Mucosa of rectum (tissue), 2 donors: ENCODE results near the gene POLR3GL.

ENCODE experiments used
- H3K27ac ChIP-seq, 2 donors: one replicate each; pipeline ENCODE4 v1.7.0; 2013; ENCODE audit warnings: inconsistent platforms in 2 of 2, low read depth in 2 of 2, low read length in 2 of 2
- H3K27me3 ChIP-seq, 2 donors: one replicate each; pipeline ENCODE4 v1.7.0; 2013; ENCODE audit warnings: low read length in 2 of 2; ENCODE audit not compliant: control insufficient read depth in 2 of 2, insufficient read depth in 2 of 2
- H3K36me3 ChIP-seq, 2 donors: one replicate each; pipeline ENCODE4 v1.7.0; 2013; ENCODE audit warnings: low read length in 2 of 2; ENCODE audit not compliant: control insufficient read depth in 2 of 2, insufficient read depth in 2 of 2
- H3K4me1 ChIP-seq, 2 donors: one replicate each; pipeline ENCODE4 v1.7.0; 2013; ENCODE audit warnings: low read length in 2 of 2, mild to moderate bottlenecking in 1 of 2; ENCODE audit not compliant: control insufficient read depth in 2 of 2, insufficient read depth in 2 of 2
- H3K4me3 ChIP-seq, 2 donors: one replicate each; pipeline ENCODE4 v1.7.0; 2013; ENCODE audit warnings: low read length in 2 of 2
- H3K9ac ChIP-seq, 2 donors: one replicate each; pipeline ENCODE4 v1.7.0; 2013; ENCODE audit warnings: low read length in 2 of 2, low read depth in 1 of 2, mild to moderate bottlenecking in 1 of 2
- H3K9me3 ChIP-seq, 2 donors: one replicate each; pipeline ENCODE4 v1.7.0; 2013; ENCODE audit warnings: low read length in 2 of 2; ENCODE audit not compliant: control insufficient read depth in 2 of 2
- donor health status: healthy.
- donor health status: Normal muscosa, but diverticular disease.

POLR3GL gene

DNA sequence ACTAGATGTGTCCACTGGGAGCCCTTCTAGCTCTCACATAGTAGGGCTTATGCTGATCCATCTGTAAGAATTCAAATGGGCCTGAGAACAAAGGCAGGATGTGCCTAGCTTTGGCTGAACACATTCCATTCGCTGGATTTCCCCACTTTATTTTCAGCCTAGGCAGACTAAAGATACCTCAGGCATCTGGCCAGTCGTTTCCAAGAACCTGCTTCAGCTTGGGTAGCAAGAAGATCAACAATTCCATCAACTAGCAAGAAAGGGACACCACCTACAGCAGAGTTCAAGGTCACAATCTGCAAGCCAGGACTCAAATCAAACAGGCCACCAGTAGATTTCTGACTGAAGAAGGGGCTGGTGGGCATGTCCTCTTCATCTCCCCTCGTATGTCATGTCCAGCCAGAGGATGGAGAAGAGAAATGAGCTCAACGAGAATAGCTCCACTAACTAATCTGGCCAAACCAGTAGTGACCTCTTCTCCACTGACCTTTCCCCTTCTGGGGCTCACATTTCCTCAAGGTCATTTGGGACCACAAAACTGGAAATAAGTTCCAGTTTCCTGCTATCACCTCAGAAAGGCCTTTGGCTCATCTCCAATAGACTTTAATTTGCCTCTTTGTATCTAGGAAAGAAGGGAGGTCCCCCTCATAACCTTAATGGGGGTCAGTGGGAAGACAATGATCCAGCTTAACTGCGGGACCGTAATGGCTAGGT lies 17.7 kb downstream of the POLR3GL start:
- no peaks in the 10 kb centered on the region for H3K27me3 ChIP-seq
- no peak overlapping the region for H3K9ac ChIP-seq
- H3K4me3 ChIP-seq = no peak overlapping the region
- peak overlapping the region; percentile 61 to 97 for H3K27ac ChIP-seq
- H3K36me3 ChIP-seq = no peaks in the 10 kb centered on the region
- H3K9me3 ChIP-seq = no peaks in the 10 kb centered on the region
- H3K4me1 ChIP-seq = peaks cover 69 to 80% of the 10 kb centered on the region in 2 donors

DNA sequence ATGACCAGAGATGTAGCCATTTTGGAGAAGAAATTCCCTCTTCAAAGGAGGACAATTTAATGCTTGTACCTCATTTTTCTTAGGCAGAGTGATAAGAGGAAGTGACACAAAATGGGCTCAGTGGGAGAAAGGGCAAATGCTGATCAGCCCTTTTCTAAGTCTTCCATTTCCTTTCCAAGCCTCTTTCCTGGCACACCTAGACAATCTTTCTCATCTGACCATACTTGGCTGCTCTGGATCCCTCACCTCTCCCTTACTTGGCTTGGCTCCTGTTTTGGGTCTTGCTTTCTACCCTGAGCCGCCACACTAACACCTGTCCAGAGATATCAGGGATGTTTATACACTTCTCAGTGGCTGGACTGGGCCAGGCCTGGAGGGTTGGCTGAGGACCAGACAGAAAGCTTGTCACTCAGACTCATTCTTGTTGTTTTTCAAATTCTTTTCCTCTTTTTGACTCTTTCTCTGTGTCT lies 18.8 kb downstream of the POLR3GL start:
- Histone ChIP-seq H3K27me3 (no peaks in the 10 kb centered on the region), H3K36me3 (no peaks in the 10 kb centered on the region), H3K4me1 (peaks cover 59 to 69% of the 10 kb centered on the region in 2 donors), H3K4me3 (peak overlapping the region in 1 of 2 donors; percentile 13), H3K9ac (no peak overlapping the region), H3K9me3 (no peaks in the 10 kb centered on the region), H3K27ac (peak overlapping the region; percentile 61 to 97)

DNA sequence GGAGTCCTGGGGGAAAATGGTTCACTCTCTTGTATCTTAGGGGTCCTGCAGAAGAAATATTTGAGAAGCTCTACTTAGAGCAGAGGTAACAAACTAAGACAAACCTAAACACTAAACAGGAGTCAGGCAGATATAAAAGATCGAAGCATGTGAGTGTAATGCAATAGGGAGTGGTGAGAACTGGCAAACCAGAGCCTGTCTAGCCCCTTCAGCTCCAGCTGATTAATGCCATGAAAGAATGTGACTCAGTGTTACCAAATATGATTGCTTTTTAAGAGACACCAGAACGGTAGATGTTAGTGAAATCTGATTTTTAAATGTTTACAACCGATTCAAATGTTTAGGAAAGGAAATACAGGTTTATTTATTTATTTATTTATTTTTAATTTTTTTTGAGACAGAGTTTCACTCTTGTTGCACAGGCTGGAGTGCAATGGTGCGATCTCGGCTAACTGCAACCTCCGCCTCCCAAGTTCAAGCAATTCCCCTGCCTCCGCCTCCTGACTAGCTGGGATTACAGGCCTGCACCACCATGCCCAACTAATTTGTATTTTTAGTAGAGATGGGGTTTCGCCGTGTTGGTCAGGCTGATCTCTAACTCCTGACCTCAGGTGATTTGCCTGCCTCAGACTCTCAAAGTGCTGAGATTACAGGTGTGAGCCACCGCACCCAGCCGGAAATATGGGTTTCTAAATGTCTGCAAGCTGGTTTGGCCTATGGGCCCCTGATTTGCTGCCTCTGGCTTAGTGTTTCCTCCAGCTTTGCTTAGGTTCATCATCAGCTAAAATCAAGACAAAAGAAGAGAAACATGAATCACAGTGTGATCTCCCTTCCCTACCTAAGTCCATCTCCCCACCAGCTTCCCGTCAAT lies 19.7 kb downstream of the POLR3GL start:
- H3K27me3 ChIP-seq = no peaks in the 10 kb centered on the region
- no peaks in the 10 kb centered on the region for H3K36me3 ChIP-seq
- peak overlapping the region; percentile 74 to 84 for H3K27ac ChIP-seq
- H3K4me3 ChIP-seq = no peak overlapping the region
- H3K9ac ChIP-seq = peak overlapping the region in 1 of 2 donors; percentile 41
- H3K4me1 ChIP-seq = peaks cover 49 to 60% of the 10 kb centered on the region in 2 donors
- no peaks in the 10 kb centered on the region for H3K9me3 ChIP-seq

DNA sequence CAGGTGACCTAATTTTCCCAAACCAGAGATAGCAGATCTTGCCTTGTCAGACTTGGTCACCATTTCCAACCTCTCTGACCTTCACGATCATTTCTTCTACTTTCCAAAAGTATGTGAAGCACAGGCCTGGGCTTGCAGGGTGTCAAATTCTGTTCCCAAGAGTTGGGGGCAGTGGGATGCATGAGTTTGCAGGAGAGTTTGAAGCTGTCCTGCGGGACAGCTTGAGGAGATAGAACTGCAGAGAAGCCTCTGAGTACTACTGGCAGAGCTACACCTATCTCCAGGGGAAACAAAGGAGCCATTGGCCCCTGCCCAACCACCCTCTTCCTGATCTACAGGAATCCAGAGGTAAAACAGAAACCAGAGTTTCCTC lies 20.6 kb downstream of the POLR3GL start:
- Histone ChIP-seq H3K4me3 (peak overlapping the region in 1 of 2 donors; percentile 23), H3K27ac (peak overlapping the region; percentile 74 to 84), H3K4me1 (peaks cover 42 to 53% of the 10 kb centered on the region in 2 donors), H3K36me3 (no peaks in the 10 kb centered on the region), H3K9ac (peak overlapping the region; percentile 15 to 41), H3K9me3 (no peaks in the 10 kb centered on the region), H3K27me3 (no peaks in the 10 kb centered on the region)

DNA sequence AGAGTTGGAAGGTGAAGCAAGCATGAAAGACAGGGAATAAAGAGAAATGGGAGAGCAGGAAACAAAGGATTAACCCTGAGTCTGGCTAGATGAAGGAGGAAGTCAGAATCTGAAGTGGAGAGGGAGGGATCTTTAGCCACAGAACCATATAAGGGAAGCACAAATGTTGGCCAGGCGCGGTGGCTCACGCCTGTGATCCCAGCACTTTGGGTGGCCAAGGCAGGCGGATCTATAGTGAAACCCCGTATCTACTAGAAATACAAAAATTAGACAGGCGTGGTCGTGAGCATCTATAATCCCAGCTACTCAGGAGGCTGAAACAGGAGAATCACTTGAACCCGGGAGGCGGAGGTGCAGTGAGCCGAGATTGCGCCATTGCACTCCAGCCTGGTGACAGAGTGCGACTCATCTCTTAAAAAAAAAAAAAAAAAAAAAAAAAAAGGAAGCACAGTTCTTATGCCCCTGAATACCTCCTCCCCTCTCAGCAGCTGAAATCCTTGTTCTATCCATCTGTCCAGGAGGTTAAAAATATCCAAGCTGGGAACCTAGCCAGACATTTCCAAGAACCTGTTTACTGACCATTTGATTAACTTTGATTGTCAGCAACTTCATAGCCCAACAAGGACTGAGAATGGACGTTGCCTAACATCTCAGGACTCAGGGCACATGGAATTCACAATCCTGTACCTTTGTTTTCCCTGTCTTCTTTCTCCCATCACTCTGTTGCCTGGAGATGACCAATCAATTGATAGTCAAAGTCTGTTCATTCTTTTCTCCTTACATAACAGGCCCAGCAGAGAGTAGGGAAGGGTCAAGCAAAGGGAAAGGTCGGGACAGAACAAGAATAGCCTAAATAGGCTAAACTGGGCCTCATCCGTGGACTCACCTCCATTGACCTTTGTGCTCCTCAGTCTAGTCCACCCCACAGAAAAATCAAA lies 21.3 kb downstream of the POLR3GL start:
- H3K27ac ChIP-seq = peak overlapping the region; percentile 74 to 84
- no peaks in the 10 kb centered on the region for H3K9me3 ChIP-seq
- H3K27me3 ChIP-seq = no peaks in the 10 kb centered on the region
- peak overlapping the region; percentile 15 to 41 for H3K9ac ChIP-seq
- no peaks in the 10 kb centered on the region for H3K36me3 ChIP-seq
- H3K4me1 ChIP-seq = peaks cover 37 to 47% of the 10 kb centered on the region in 2 donors
- peak overlapping the region; percentile 23 to 38 for H3K4me3 ChIP-seq

DNA sequence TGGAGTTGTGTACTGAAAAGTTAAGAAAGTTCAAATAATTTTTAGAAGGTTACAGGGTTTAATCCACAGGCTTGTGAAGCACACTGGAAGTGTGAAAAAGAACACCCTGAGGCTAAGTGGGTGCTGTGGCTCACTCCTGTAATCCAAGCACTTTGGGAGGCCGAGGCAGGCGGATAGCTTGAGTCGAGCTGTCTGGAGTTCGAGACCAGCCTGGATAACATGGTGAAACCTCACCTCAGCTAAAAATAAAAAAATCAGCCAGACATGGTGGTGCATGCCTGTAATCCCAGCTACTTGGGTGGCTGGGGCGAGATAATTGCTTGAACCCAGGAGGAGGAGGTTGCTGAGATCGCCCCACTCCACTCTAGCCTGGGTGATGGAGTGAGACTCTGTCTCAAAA lies 22.1 kb downstream of the POLR3GL start:
- H3K27me3 ChIP-seq = no peaks in the 10 kb centered on the region
- H3K9me3 ChIP-seq = no peaks in the 10 kb centered on the region
- H3K36me3 ChIP-seq = no peaks in the 10 kb centered on the region
- peaks cover 32 to 44% of the 10 kb centered on the region in 2 donors for H3K4me1 ChIP-seq
- H3K9ac ChIP-seq = no peak overlapping the region
- peak overlapping the region; percentile 74 to 84 for H3K27ac ChIP-seq
- H3K4me3 ChIP-seq = no peak overlapping the region

DNA sequence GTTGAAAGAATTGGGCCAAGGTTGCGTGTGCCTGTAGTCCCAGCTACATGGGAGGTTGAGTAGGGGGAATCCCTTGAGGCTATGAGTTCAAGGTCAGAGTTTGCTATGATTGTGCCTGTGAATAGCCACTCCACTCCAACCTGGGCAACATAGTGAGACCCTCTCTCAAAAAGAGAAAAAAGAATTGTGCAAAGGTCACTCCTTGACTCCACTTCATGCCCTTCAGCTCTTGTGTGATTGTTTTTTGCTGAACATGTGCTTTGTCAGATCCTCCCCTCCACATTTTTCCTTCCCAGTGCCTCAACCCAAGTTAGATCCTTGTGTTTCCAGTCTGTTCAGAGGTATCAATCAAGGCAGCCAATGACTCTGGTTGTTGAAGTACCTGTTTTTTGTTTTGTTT lies 23.4 kb downstream of the POLR3GL start:
- H3K27me3 ChIP-seq = no peaks in the 10 kb centered on the region
- no peak overlapping the region for H3K9ac ChIP-seq
- H3K9me3 ChIP-seq = no peaks in the 10 kb centered on the region
- H3K4me1 ChIP-seq = peaks cover 33 to 47% of the 10 kb centered on the region in 2 donors
- H3K4me3 ChIP-seq = no peak overlapping the region
- H3K36me3 ChIP-seq = peaks cover 9% of the 10 kb centered on the region in 2 donors
- no peak overlapping the region for H3K27ac ChIP-seq

DNA sequence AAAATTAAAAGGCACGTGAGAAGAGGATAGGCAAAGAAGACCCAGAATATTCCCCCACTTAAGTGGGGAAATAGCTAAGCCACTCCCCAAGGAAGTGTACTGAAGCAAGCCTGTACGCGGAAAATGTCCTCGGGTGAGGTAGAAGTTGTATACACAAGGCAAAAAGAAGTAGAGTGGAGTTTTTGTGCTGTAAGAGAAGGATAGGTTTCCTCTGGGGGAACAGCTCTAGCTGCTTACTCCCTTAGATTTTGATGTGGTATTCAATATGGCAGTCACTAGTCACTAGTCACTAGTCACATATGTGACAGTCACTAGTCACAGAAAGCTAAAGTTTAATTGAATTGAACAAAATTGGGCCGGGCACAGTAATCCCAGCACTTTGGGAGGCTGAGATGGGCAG lies 24.3 kb downstream of the POLR3GL start:
- H3K27ac ChIP-seq = peak overlapping the region; percentile 18 to 45
- no peak overlapping the region for H3K4me3 ChIP-seq
- no peaks in the 10 kb centered on the region for H3K27me3 ChIP-seq
- H3K9me3 ChIP-seq = no peaks in the 10 kb centered on the region
- H3K4me1 ChIP-seq = peaks cover 36 to 46% of the 10 kb centered on the region in 2 donors
- no peak overlapping the region for H3K9ac ChIP-seq
- peaks cover 18% of the 10 kb centered on the region in 2 donors for H3K36me3 ChIP-seq

DNA sequence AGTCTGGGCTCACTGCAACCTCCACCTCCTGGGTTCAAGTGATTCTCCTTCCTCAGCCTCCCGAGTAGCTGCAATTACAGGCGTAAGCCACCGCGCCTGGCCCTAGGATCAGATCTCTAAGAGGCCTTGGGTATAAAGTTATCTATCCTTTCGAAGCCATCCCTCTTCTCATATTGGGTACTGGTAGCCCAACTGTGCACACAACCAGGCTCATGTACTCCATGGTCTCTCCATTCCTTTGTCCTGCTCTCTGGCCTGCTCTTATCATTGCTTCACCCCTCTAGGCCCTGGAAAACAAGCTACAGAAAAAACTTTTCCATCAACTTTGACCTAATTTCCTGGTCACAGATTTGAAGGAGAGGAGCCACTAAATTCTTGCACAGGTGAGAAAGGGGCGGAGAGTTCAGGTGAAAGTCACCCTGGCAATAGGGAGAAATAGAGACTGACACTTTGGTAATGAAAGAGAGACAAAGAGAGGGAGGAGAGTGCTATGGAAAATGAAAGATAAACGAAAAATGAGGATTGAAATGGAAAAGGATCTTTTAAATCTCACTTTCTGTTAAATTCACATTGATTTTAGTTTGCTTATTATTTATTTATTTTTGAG lies 25.9 kb downstream of the POLR3GL start:
- Histone ChIP-seq H3K27me3 (no peaks in the 10 kb centered on the region), H3K4me3 (no peak overlapping the region), H3K27ac (peak overlapping the region; percentile 60 to 95), H3K4me1 (peaks cover 34 to 35% of the 10 kb centered on the region in 2 donors), H3K9ac (no peak overlapping the region), H3K9me3 (no peaks in the 10 kb centered on the region), H3K36me3 (peaks cover 33 to 34% of the 10 kb centered on the region in 2 donors)
